NCI-H2171 (cell line): ENCODE results near the gene MAGEB6.
"Not testable (repeated sequence)": the region's sequence is repeated elsewhere in the genome, so short reads cannot be mapped to it uniquely, and the experiment has no call there.

Experiments
- DNase-seq: peaks from one replicate; lab custom pipeline; 2025; lab: John Stamatoyannopoulos, UW

Gene MAGEB6, protein sequence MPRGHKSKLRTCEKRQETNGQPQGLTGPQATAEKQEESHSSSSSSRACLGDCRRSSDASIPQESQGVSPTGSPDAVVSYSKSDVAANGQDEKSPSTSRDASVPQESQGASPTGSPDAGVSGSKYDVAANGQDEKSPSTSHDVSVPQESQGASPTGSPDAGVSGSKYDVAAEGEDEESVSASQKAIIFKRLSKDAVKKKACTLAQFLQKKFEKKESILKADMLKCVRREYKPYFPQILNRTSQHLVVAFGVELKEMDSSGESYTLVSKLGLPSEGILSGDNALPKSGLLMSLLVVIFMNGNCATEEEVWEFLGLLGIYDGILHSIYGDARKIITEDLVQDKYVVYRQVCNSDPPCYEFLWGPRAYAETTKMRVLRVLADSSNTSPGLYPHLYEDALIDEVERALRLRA

GRCh38 chrX:26192204-26192603 lies at the start of gene MAGEB6:
Gene MAGEB6 (plus strand): TSS chrX:26192440. CDS start chrX:26193847, 1,407 bp downstream.
- DNase-seq, result no peak

- no peak for DNase-seq
Measured at GRCh38 chrX:26146024-26146423, 46.2 kb upstream of the MAGEB6 start.

GRCh38 chrX:26160301-26160700 lies 31.9 kb upstream of the MAGEB6 start, which contains the start of gene MAGEB6B:
Gene MAGEB6B (plus strand): TSS chrX:26160601. CDS start chrX:26160601, 0 bp downstream.
- DNase-seq, result no peak

- no peak for DNase-seq
Measured at GRCh38 chrX:26203561-26203960, 11.3 kb downstream of the MAGEB6 start.

GRCh38 chrX:26204717-26205116 lies 12.5 kb downstream of the MAGEB6 start:
- not testable (repeated sequence) for DNase-seq

DNA sequence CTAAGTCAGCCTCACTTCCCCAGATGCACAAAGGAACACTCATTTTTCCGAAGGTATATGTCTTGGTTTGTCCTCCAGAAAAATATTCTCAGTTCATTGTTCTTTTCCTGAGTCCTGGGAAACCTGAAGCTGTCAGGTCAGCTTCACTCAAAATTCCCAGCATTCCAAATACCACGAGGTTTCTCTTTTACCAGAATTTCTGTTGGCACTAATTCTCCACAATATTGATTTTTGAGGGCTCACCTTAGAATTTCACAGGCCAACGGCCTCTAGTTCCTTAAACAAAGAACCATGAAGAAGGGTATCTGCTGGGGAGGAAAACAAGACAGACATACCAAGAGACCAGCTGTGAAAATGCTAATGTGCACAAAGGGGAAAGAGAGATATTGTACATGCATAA lies 15.8 kb downstream of the MAGEB6 start:
- DNase-seq, result no peak

DNA sequence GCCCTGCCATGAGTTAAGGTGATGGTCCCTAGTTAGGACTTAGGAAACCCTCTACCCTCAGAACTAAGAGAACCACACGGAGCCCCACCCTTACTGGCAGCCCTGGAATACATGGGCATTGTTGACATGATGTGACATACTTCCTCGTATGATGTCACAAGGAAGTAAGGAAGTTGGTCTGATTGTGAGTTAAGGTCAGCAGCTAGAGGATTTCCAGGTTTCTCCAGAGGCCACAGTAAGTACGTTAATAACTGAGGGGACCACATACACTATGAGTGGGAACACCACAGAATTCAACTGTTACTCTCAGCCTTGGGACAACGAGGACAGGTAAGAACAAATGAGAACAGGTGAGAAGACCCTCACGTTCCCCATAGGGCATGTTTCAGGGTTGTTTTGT lies 23.6 kb downstream of the MAGEB6 start, which contains the start of gene MAGEB5:
MAGEB5 (plus strand) TSS at position 301 of the 400 bp plus-strand sequence. CDS start 1,133 bp downstream, outside the sequence.
- DNase-seq, result no peak

DNA sequence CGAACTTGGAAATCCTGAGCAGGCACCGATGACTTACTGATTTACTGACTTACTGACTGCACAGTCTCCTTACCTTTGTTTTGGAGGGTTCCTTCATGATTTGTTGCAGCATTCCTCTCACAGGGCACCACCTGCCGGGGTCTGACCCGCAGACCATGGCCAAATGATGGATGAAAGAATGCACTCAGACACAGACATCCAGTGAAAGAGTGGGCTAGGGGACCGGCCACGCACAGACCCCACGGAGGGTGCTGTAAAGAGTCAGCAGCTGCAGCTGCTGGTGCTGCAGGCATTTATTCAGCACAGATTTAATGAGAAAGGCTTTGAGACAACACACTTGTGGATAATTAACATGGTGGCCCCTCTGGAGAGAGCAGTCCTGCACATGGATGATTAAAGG lies 27.1 kb downstream of the MAGEB6 start:
- no peak for DNase-seq

- no peak for DNase-seq
Measured at GRCh38 chrX:26234177-26234576, 41.9 kb downstream of the MAGEB6 start.
